SU-DHL-6 (cell line): Measurements from ENCODE around the gene MORN5.

Experiments
- EZH2phosphoT487 ChIP-seq: fragments of 200-600 bp; sonication (generic), shearing (Covaris generic); conservative IDR thresholded peaks from 2 replicates; pipeline ENCODE4 v1.6.1; 2018; ENCODE audit warnings: mild to moderate bottlenecking, antibody characterized with exemption, low read length, moderate library complexity, mixed read lengths
- TF ChIP-seq, protein P1 (sequence below): fragments of 200-600 bp; sonication (generic); IDR thresholded peaks from one replicate; pipeline ENCODE4 v1.5.1; 2017; ENCODE audit warnings: antibody characterized with exemption, mild to moderate bottlenecking, low read length, moderate library complexity; ENCODE audit not compliant: insufficient read depth, poor library complexity, severe bottlenecking

DNA sequence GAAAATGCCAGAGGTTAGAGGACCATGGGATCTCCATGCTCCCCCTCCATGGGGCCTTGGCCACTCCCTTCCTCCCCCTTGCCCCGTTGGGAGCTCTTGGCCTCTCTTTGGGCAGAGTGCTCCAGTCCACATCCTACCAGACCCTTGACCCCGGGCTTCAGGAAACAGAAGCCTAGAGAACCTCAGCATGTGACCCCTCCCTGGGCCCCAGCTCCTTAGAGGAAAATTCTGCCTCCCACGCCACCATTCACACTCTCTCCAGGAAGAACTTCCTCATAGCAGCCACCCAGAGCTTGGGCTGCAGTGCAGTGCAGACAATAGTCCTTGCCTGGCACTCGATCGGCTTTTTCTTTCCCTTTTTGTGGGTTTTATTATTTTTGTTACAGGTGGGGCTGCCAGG is 63.1 kb downstream of the MORN5 start:
- TF ChIP-seq, protein P1, sequence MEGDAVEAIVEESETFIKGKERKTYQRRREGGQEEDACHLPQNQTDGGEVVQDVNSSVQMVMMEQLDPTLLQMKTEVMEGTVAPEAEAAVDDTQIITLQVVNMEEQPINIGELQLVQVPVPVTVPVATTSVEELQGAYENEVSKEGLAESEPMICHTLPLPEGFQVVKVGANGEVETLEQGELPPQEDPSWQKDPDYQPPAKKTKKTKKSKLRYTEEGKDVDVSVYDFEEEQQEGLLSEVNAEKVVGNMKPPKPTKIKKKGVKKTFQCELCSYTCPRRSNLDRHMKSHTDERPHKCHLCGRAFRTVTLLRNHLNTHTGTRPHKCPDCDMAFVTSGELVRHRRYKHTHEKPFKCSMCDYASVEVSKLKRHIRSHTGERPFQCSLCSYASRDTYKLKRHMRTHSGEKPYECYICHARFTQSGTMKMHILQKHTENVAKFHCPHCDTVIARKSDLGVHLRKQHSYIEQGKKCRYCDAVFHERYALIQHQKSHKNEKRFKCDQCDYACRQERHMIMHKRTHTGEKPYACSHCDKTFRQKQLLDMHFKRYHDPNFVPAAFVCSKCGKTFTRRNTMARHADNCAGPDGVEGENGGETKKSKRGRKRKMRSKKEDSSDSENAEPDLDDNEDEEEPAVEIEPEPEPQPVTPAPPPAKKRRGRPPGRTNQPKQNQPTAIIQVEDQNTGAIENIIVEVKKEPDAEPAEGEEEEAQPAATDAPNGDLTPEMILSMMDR: no peak
- no peak for TF ChIP-seq EZH2phosphoT487
